ENCODE measurements around the gene SYTL3. TPM values are rescaled to one million over a fixed set of nuclear protein-coding genes. Genes with fewer than 3 reads are reported as not detected.

Gene SYTL3
- total and polyA plus RNA-seq, 10 of the 15 experiments (the other 5 are each of a cell fraction or from before 2014, with no cell fraction given), result 3.3 to 12.1 (median 6.9) TPM

DNA sequence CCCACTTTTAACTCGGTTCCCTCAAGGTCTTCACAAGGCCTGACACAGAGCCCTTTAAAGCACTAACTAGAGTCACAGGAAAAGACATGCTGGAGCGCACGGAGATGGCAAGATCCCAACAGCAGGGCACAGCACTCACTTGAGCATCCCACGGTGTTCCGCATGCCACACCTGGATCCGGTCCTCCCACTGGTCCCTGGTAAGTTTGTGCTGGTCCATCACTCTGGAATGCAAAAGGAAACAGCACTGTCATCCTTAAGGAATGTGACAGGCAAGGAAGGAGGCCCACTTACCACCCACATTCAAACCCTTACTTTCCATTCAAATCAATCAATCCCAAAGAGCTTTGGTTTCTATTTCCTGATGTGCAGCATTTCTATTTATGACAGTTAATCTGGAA is 134.7 kb downstream of the SYTL3 start:
- no TSS peak for BruUV-seq (replicated peaks)
- peaks cover 6% of the 10 kb centered on the region for H3K79me2 ChIP-seq (ENCODE audit: control insufficient read depth, insufficient read depth, low read length)
- RAD21 ChIA-PET (ENCODE audit: unreplicated experiment), result no interaction called here
- H3K4me3 ChIP-seq, result no peak overlapping the region
- H2AFZ ChIP-seq (ENCODE audit: control insufficient read depth, low read depth, low read length), result no peak overlapping the region
- no peak for ATAC-seq
- no peak for FAIRE-seq
- no peak overlapping the region for H3K27ac ChIP-seq (ENCODE audit: control insufficient read depth, insufficient read depth)
- H3K4me1 ChIP-seq (ENCODE audit: control insufficient read depth, insufficient read depth, low read length), result peaks cover 4% of the 10 kb centered on the region; the same call in 1 of the 2 replicates
- 80% methylated on average over 6 of the region's 6 CpGs for WGBS (ENCODE audit: insufficient coverage, insufficient replicate concordance, low lambda C conversion rate, missing lambda C conversion rate)
- H3K4me2 ChIP-seq (ENCODE audit: control insufficient read depth, insufficient read depth), result no peak overlapping the region
- SMC1A ChIA-PET (ENCODE audit: uncharacterized antibody, unreplicated experiment), result interaction anchor here (1.0 kb wide), 1 partner anchor 186 kb away, joined by 3 read pairs; no protein-coding TSS in a partner anchor
- H3K36me3 ChIP-seq (ENCODE audit: control insufficient read depth in 2 of 2, insufficient read depth in 2 of 2, low read length in 1 of 2), result peaks cover 59 to 61% of the 10 kb centered on the region in 2 experiments
- no peaks in the 10 kb centered on the region for H3K9me3 ChIP-seq (replicated peaks; ENCODE audit: control insufficient read depth, insufficient read depth, low read length)
- intact Hi-C loops (cut with micrococcal nuclease; ENCODE audit: unreplicated experiment), result no loop called here
- in situ Hi-C loops (cut with MboI), result no loop called here
- no peak overlapping the region for H3K9ac ChIP-seq (ENCODE audit: control insufficient read depth, insufficient read depth, low read length)
- POLR2A ChIA-PET, result no interaction called here
- TF ChIP-seq FOXM1 (IDR thresholded peaks at IDR 0.05; ENCODE audit: low read depth, low read length) (no peak), RCOR1 (conservative IDR thresholded peaks at IDR 0.05; ENCODE audit: low read depth, low read length) (no peak), SMAD1 (IDR thresholded peaks at IDR 0.05; ENCODE audit: low read depth, partially characterized antibody) (no peak), CHD2 (IDR thresholded peaks at IDR 0.05; ENCODE audit: borderline replicate concordance, low read depth, low read length) (no peak), GABPA (IDR thresholded peaks at IDR 0.05; ENCODE audit: low read depth) (no peak), STAT3 (IDR thresholded peaks at IDR 0.05; ENCODE audit: low read depth, low read length) (no peak), CBFB (IDR thresholded peaks at IDR 0.05; ENCODE audit: low read depth) (no peak), TAF1 (IDR thresholded peaks at IDR 0.05; ENCODE audit: borderline replicate concordance, low read depth, low read length) (no peak), RB1 (IDR thresholded peaks at IDR 0.05; ENCODE audit: borderline replicate concordance) (no peak)
- TF ChIP-seq, protein P1, sequence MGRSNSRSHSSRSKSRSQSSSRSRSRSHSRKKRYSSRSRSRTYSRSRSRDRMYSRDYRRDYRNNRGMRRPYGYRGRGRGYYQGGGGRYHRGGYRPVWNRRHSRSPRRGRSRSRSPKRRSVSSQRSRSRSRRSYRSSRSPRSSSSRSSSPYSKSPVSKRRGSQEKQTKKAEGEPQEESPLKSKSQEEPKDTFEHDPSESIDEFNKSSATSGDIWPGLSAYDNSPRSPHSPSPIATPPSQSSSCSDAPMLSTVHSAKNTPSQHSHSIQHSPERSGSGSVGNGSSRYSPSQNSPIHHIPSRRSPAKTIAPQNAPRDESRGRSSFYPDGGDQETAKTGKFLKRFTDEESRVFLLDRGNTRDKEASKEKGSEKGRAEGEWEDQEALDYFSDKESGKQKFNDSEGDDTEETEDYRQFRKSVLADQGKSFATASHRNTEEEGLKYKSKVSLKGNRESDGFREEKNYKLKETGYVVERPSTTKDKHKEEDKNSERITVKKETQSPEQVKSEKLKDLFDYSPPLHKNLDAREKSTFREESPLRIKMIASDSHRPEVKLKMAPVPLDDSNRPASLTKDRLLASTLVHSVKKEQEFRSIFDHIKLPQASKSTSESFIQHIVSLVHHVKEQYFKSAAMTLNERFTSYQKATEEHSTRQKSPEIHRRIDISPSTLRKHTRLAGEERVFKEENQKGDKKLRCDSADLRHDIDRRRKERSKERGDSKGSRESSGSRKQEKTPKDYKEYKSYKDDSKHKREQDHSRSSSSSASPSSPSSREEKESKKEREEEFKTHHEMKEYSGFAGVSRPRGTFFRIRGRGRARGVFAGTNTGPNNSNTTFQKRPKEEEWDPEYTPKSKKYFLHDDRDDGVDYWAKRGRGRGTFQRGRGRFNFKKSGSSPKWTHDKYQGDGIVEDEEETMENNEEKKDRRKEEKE (IDR thresholded peaks at IDR 0.05), result no peak
- CTCF ChIA-PET, result no interaction called here
- no peaks in the 10 kb centered on the region for H3K27me3 ChIP-seq (replicated peaks in 1 of 2; ENCODE audit: control insufficient read depth in 2 of 2, insufficient read depth in 2 of 2, low read length in 1 of 2)
- H4K20me1 ChIP-seq (ENCODE audit: control insufficient read depth, insufficient read depth), result no peaks in the 10 kb centered on the region; the same call in 1 of the 2 replicates
- DNase-seq (ENCODE audit: low read depth, low spot score), result no peak

Data from GM12878 (cell line).